Omental fat pad (tissue), 4 donors: Measurements from ENCODE around the gene RNLS. TPM values are rescaled to one million over a fixed set of nuclear protein-coding genes. Genes with fewer than 3 reads are reported as not detected.
"Not testable (repeated sequence)": the region's sequence is repeated elsewhere in the genome, so short reads cannot be mapped to it uniquely, and the experiment has no call there.

Source experiments
- ATAC-seq: fragments of 150-250 bp; one replicate; pipeline ENCODE4 v1.9.1; 2016; ENCODE audit warnings: mild to moderate bottlenecking, moderate library complexity; ENCODE audit not compliant: low FRiP score
- DNase-seq: peaks from one replicate; pipeline ENCODE4 v3.0.0-alpha.2; 2019; ENCODE audit warnings: low spot score
- total RNA-seq, 4 donors: library from RNA; depleted of rRNA; stranded (reverse); fragments of >200 nt; gene quantifications; one replicate each; pipeline ENCODE4 v1.1.0, GENCODE V29; 2016
- TF ChIP-seq, protein P1 (sequence below), 3 donors: fragments of 450-650 bp; IDR thresholded peaks; one replicate each; pipeline ENCODE4 v1.5.1; 2016 to 2017; ENCODE audit warnings: antibody characterized with exemption in 3 of 3, mild to moderate bottlenecking in 3 of 3, moderate library complexity in 2 of 3

The RNLS gene
- total RNA-seq, 4 donors from 2014 or later = 13.3 to 24.7 (median 18.3) TPM

DNA sequence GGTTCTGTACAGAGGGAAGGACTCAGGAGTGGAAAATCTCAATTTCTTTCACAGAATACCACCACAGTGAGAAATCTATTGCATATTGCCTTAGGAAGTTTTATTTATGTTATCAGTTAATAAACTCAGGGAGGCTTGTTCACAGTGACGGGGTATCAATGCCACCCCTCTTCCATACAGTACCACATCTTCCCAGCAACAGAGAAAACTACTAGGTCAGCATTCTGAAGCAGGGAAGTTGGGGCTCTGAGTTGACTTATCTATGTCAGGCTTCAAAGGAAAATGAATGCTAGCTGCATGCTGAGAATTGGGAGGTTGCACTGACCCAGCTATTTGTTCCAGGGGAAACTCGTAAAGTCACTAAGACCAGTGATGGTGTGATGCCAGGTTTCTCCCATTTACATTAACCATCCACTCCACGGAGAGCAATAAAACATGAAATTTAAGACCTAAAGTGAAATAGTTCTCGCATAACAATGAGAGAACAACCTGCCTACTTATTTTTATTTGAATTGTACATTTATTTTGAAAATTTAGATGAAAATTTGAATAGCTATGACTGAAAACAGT is 266.7 kb downstream of the RNLS start:
- no peak for DNase-seq
- TF ChIP-seq, protein P1, sequence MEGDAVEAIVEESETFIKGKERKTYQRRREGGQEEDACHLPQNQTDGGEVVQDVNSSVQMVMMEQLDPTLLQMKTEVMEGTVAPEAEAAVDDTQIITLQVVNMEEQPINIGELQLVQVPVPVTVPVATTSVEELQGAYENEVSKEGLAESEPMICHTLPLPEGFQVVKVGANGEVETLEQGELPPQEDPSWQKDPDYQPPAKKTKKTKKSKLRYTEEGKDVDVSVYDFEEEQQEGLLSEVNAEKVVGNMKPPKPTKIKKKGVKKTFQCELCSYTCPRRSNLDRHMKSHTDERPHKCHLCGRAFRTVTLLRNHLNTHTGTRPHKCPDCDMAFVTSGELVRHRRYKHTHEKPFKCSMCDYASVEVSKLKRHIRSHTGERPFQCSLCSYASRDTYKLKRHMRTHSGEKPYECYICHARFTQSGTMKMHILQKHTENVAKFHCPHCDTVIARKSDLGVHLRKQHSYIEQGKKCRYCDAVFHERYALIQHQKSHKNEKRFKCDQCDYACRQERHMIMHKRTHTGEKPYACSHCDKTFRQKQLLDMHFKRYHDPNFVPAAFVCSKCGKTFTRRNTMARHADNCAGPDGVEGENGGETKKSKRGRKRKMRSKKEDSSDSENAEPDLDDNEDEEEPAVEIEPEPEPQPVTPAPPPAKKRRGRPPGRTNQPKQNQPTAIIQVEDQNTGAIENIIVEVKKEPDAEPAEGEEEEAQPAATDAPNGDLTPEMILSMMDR (IDR thresholded peaks at IDR 0.05) = no peak
- ATAC-seq = no peak

DNA sequence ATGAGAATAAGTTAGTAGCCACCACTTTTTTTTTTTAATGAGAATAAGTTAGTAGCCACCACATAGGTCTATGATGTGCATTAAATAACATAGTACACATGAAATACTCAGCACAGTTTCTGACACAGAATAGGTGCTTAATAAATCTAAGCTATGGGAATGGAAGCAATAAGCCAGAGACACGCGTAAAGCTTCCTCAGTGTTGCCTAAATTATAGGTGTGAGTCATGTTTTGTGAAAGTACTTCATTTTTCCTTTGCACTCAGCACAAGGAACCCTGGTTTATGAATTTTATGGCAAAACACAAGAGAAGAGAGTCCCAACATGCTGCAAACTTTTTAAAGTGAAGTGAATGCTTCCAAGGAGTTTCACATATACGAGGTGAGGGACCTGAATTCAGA is 267.4 kb downstream of the RNLS start:
- DNase-seq = no peak
- no peak for ATAC-seq
- TF ChIP-seq, protein P1 (IDR thresholded peaks at IDR 0.05) = no peak

DNA sequence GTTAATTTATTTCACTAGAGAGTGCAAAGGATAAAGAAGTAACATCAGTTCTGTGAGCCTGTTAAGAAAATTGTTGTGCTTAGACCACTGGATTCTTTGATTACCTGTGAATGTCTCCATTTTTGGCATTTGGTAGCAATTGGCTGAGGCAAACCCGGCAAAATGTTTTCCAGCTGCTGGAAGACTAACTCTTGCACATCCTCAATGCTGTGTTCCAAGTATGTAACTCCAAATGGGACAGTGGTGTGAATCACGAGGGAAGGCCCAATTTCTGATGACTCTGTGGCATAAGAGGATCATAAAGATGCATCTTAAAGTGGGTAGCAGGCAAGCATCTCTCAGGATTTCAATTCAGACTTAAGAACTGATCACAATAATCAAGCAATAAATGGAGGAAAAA is 268.8 kb downstream of the RNLS start:
- DNase-seq (no peak), ATAC-seq (no peak)
- TF ChIP-seq, protein P1 (IDR thresholded peaks at IDR 0.05) = no peak

DNA sequence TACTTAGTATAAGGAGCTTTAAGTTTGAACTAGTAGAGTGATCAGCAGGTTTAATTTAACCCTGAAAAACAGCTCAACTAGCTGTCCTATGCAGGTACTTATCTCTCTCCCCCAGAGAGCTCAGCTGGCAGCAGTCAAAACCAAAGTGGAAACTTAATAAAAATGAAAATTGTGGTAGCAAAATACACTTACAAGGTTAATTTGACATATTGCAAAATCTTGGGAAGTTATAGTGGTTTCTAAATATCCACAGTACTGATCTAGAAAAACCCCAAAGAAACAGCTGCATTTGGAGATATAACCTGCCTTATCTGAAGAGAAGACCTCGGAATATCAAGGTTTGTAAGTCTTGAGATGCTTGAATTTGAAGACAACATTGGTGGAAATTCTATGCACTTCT is 269.2 kb downstream of the RNLS start:
- TF ChIP-seq, protein P1 (IDR thresholded peaks at IDR 0.05) = no peak
- DNase-seq = no peak
- ATAC-seq = no peak

DNA sequence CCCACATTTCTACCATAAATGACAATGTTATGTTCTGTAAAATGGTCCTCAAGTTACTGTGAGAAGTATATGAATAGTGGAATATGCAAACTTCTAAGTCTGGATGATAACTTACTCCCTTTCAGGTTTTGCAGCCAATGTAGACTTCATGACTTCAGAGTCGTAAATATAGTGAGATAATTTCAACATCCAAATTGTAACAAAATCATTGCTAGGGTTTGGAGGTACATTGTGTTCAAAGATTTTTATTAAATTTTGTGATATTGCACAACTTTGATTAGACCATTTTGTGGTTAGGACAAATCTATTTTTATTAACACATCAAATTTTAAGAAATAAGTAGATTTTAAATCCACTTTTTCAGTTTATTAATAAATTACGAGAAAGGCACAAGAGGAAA is 270.3 kb downstream of the RNLS start:
- TF ChIP-seq, protein P1 (IDR thresholded peaks at IDR 0.05) = no peak
- ATAC-seq = no peak
- DNase-seq = no peak

DNA sequence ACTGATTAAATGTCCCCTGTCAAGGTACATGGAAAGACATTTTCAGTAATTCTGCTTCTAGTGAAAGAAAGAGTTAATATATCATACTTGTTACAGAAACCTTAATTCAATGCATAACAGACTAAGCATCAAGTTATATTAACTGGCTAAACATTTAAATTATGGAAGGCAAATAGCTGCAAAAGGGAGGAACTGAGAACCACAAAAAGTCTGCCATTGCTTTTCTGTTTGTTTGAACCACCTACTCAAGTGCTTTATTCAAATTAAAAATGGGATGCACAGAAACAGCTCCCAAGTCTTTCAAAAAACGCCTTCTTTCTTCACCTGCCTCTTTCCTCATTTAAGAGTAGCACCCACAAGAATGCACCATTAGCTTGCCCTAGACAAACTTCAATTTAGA is 271.9 kb downstream of the RNLS start:
- DNase-seq (no peak), ATAC-seq (no peak)
- TF ChIP-seq, protein P1 (IDR thresholded peaks at IDR 0.05) = no peak

DNA sequence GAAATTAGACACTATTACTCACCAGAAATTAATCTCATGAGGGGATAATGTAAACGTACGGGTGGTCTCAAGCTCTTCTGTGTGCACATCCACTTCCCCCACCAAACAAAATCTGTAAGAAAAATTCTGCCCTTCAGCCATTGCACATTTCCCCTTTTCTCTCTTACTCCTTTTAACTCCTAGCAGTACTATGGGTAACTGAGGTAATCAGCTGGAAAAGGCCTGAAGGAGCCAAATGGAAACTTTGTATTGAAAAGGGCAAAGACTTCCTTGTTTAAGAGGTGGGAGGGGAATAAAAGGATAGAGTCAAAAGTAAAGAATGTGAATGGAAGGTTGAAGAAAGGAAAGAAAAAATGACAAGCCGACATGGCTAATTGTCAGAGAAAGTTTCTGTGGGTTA is 273.8 kb downstream of the RNLS start:
- DNase-seq (no peak), ATAC-seq (no peak)
- TF ChIP-seq, protein P1 (IDR thresholded peaks at IDR 0.05) = no peak

DNA sequence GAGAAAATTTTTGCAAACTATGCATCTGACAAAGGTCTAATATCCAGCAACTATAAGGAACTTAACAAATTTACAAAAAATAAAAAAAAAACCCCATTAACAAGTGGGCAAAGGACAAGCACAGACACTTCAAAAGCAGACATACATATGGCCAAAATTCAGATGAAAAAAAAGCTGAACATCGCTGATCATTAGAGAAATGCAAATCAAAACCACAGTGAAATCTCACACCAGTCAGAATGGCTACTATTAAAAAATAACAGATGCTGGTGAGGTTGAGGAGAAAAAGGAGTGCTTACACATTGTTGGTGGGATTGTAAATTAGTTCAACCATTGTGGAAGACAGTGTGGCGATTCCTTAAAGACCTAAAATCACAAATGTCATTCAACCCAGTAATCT is 274.8 kb downstream of the RNLS start:
- ATAC-seq, DNase-seq: not testable (repeated sequence)
